ENCODE data around the gene AP1B1. TPM values are rescaled to one million over a fixed set of nuclear protein-coding genes. Genes with fewer than 3 reads are reported as not detected.

AP1B1 gene
- total and polyA plus RNA-seq, 2 of the 13 experiments (the other 11 are each of a cell fraction or from before 2014, with no cell fraction given), result 26.6 to 29.7 TPM

DNA sequence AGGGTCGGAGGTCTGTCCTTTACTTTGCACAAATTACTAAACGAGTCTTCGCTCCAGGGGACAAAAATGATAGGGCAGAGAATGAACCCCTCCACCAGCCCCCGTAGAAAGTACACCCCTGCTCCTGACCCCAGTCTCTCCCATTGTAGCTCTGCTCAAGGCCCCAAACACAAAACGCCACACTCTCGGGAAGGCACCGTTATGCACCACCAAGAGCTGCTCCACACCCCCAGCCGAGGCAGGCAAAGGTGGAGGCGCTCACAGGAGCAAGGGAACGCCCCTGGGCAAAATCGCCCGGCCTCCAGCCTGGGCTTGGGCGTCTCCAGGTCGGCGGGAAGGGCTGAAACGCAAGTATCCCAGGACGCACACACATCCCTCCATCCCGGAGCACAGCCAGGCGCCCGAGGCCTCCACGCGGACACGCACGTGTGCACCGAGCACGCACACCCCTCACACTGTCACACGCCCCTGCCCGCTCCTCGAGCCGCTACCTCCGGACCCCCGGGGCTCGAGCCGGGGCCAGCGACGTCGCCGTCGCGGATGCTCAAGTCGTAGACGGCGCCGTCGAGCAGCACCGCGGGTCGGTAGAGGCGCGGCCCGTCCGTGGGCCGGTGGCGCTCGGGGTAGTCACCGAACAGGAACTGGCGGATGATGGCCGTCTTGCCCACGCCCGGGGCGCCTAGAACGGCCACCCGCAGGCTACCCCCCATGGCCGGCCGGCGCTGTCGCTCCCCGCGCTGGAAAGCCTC is 73.7 kb downstream of the AP1B1 start (continued):
- TF ChIP-seq, protein P1, sequence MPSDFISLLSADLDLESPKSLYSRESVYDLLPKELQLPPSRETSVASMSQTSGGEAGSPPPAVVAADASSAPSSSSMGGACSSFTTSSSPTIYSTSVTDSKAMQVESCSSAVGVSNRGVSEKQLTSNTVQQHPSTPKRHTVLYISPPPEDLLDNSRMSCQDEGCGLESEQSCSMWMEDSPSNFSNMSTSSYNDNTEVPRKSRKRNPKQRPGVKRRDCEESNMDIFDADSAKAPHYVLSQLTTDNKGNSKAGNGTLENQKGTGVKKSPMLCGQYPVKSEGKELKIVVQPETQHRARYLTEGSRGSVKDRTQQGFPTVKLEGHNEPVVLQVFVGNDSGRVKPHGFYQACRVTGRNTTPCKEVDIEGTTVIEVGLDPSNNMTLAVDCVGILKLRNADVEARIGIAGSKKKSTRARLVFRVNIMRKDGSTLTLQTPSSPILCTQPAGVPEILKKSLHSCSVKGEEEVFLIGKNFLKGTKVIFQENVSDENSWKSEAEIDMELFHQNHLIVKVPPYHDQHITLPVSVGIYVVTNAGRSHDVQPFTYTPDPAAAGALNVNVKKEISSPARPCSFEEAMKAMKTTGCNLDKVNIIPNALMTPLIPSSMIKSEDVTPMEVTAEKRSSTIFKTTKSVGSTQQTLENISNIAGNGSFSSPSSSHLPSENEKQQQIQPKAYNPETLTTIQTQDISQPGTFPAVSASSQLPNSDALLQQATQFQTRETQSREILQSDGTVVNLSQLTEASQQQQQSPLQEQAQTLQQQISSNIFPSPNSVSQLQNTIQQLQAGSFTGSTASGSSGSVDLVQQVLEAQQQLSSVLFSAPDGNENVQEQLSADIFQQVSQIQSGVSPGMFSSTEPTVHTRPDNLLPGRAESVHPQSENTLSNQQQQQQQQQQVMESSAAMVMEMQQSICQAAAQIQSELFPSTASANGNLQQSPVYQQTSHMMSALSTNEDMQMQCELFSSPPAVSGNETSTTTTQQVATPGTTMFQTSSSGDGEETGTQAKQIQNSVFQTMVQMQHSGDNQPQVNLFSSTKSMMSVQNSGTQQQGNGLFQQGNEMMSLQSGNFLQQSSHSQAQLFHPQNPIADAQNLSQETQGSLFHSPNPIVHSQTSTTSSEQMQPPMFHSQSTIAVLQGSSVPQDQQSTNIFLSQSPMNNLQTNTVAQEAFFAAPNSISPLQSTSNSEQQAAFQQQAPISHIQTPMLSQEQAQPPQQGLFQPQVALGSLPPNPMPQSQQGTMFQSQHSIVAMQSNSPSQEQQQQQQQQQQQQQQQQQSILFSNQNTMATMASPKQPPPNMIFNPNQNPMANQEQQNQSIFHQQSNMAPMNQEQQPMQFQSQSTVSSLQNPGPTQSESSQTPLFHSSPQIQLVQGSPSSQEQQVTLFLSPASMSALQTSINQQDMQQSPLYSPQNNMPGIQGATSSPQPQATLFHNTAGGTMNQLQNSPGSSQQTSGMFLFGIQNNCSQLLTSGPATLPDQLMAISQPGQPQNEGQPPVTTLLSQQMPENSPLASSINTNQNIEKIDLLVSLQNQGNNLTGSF (CRISPR knock-in tag; IDR thresholded peaks at IDR 0.05), result no peak
- TF ChIP-seq, protein P2, sequence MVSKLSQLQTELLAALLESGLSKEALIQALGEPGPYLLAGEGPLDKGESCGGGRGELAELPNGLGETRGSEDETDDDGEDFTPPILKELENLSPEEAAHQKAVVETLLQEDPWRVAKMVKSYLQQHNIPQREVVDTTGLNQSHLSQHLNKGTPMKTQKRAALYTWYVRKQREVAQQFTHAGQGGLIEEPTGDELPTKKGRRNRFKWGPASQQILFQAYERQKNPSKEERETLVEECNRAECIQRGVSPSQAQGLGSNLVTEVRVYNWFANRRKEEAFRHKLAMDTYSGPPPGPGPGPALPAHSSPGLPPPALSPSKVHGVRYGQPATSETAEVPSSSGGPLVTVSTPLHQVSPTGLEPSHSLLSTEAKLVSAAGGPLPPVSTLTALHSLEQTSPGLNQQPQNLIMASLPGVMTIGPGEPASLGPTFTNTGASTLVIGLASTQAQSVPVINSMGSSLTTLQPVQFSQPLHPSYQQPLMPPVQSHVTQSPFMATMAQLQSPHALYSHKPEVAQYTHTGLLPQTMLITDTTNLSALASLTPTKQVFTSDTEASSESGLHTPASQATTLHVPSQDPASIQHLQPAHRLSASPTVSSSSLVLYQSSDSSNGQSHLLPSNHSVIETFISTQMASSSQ (IDR thresholded peaks at IDR 0.05; ENCODE audit: low read depth), result no peak
- TF ChIP-seq, protein P2 (CRISPR knock-in tag; IDR thresholded peaks at IDR 0.05; ENCODE audit: borderline replicate concordance), result no peak
- TF ChIP-seq ZNF788 (CRISPR knock-in tag; IDR thresholded peaks at IDR 0.05; ENCODE audit: borderline replicate concordance) (0 out of 2 replicates have a peak, but pooled peaks have one; percentile 30), HOXA5 (CRISPR knock-in tag; IDR thresholded peaks at IDR 0.05) (no peak), ZNF225 (CRISPR knock-in tag; IDR thresholded peaks at IDR 0.05) (peak; percentile 51; the same call in 1 of the 2 replicates), CEBPG (CRISPR knock-in tag; IDR thresholded peaks at IDR 0.05) (no peak), POLR2A (IDR thresholded peaks at IDR 0.05; ENCODE audit: insufficient read depth in 1 of 2, low read depth in 2 of 2, low read length in 2 of 2) (no peak), GATAD1 (CRISPR knock-in tag; IDR thresholded peaks at IDR 0.05) (no peak), ELF4 (CRISPR knock-in tag; IDR thresholded peaks at IDR 0.05; ENCODE audit: borderline replicate concordance) (no peak), ZSCAN30 (CRISPR knock-in tag; IDR thresholded peaks at IDR 0.05) (no peak), ZFP37 (CRISPR knock-in tag; IDR thresholded peaks at IDR 0.05; ENCODE audit: borderline replicate concordance) (no peak), ZNF558 (CRISPR knock-in tag; IDR thresholded peaks at IDR 0.05; ENCODE audit: borderline replicate concordance) (no peak), HHEX (CRISPR knock-in tag; IDR thresholded peaks at IDR 0.05) (no peak), FOXM1 (CRISPR knock-in tag; IDR thresholded peaks at IDR 0.05) (no peak), ATF7 (IDR thresholded peaks at IDR 0.05) (no peak), ATF7 (CRISPR knock-in tag; IDR thresholded peaks at IDR 0.05) (no peak), ZNF570 (CRISPR knock-in tag; IDR thresholded peaks at IDR 0.05; ENCODE audit: borderline replicate concordance) (no peak), FOXK2 (IDR thresholded peaks at IDR 0.05) (no peak), NR2F1 (CRISPR knock-in tag; IDR thresholded peaks at IDR 0.05) (no peak), ZNF589 (CRISPR knock-in tag; conservative IDR thresholded peaks at IDR 0.05) (0 out of 2 replicates have a peak, but pooled peaks have one; percentile 2)
- TF ChIP-seq, protein P3, sequence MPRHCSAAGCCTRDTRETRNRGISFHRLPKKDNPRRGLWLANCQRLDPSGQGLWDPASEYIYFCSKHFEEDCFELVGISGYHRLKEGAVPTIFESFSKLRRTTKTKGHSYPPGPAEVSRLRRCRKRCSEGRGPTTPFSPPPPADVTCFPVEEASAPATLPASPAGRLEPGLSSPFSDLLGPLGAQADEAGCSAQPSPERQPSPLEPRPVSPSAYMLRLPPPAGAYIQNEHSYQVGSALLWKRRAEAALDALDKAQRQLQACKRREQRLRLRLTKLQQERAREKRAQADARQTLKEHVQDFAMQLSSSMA (CRISPR knock-in tag; IDR thresholded peaks at IDR 0.05), result no peak

All from HepG2 (cell line).